Neural cell (in vitro differentiated cells): ENCODE measurements around the gene TRIM47. TPM values are rescaled to one million over a fixed set of nuclear protein-coding genes. Genes with fewer than 3 reads are reported as not detected.

ENCODE experiments used
- H2AFZ ChIP-seq: fragments of 200-600, 300-800 bp; sonication (generic), shearing (Covaris generic); 2 replicates; pipeline ENCODE4 v1.6.0; 2014; ENCODE audit warnings: low read depth, mild to moderate bottlenecking, antibody characterized with exemption, low read length, moderate library complexity
- H3F3A ChIP-seq: fragments of 200-600 bp; shearing (Covaris generic); 2 replicates; pipeline ENCODE4 v1.6.1; 2016; ENCODE audit warnings: mild to moderate bottlenecking, moderate library complexity, mixed read lengths, antibody characterized with exemption, low read length; ENCODE audit not compliant: insufficient read depth, poor library complexity, severe bottlenecking
- H3K27ac ChIP-seq: fragments of 200-600, 300-800 bp; sonication (generic), shearing (Covaris generic); 2 replicates; pipeline ENCODE4 v1.5.1; 2014; ENCODE audit warnings: mild to moderate bottlenecking, low read length, moderate library complexity
- H3K27me3 ChIP-seq: fragments of 300-800, 200-600 bp; sonication (generic), shearing (Covaris generic); 2 replicates; pipeline ENCODE4 v1.6.0; 2014; ENCODE audit warnings: mild to moderate bottlenecking, low read depth, low read length, moderate library complexity; ENCODE audit not compliant: insufficient read depth
- H3K36me3 ChIP-seq: fragments of 300-800, 200-600 bp; sonication (generic), shearing (Covaris generic); 2 replicates; pipeline ENCODE4 v1.5.1; 2014; ENCODE audit warnings: mild to moderate bottlenecking, antibody characterized with exemption, low read length, moderate library complexity; ENCODE audit not compliant: insufficient read depth
- H3K4me2 ChIP-seq: fragments of 300-800, 200-600 bp; sonication (generic), shearing (Covaris generic); 2 replicates; pipeline ENCODE4 v1.6.0; 2014; ENCODE audit warnings: mild to moderate bottlenecking, low read length
- H3K4me3 ChIP-seq: fragments of 300-800, 200-600 bp; sonication (generic), shearing (Covaris generic); 2 replicates; pipeline ENCODE4 v1.5.1; 2014; ENCODE audit warnings: mild to moderate bottlenecking, low read length, moderate library complexity
- H3K79me2 ChIP-seq: fragments of 200-600 bp; shearing (Covaris generic); replicated peaks from 2 replicates; pipeline ENCODE4 v1.6.0; 2014; ENCODE audit warnings: mild to moderate bottlenecking, low read length, moderate library complexity; ENCODE audit not compliant: insufficient read depth
- H3K9ac ChIP-seq: fragments of 300-800, 200-600 bp; sonication (generic), shearing (Covaris generic); 2 replicates; pipeline ENCODE4 v1.6.1; 2016; ENCODE audit warnings: mild to moderate bottlenecking, low read length, mixed read lengths
- H3K9me2 ChIP-seq: fragments of 200-600 bp; shearing (Covaris generic); 2 replicates; pipeline ENCODE4 v1.6.1; 2016; ENCODE audit warnings: mild to moderate bottlenecking, low read length, mixed read lengths; ENCODE audit not compliant: insufficient read depth
- H3K9me3 ChIP-seq: fragments of 200-600, 300-800 bp; sonication (generic), shearing (Covaris generic); 2 replicates; pipeline ENCODE4 v1.6.1; 2016; ENCODE audit warnings: mild to moderate bottlenecking, mixed run types, low read length, moderate library complexity, mixed read lengths
- H4K20me1 ChIP-seq: fragments of 200-600 bp; shearing (Covaris generic); 2 replicates; pipeline ENCODE4 v1.6.1; 2016; ENCODE audit warnings: mild to moderate bottlenecking, mixed run types; ENCODE audit not compliant: insufficient read depth
- EP300 ChIP-seq: fragments of 450-650 bp; conservative IDR thresholded peaks from 2 replicates; pipeline ENCODE4 v1.6.1; 2014; ENCODE audit warnings: antibody characterized with exemption, mild to moderate bottlenecking, moderate library complexity; ENCODE audit not compliant: poor library complexity, severe bottlenecking
- EZH2 ChIP-seq: fragments of 200-600, 300-800 bp; shearing (Covaris generic), sonication (generic); IDR thresholded peaks from 2 replicates; pipeline ENCODE4 v1.6.1; 2014; ENCODE audit warnings: antibody characterized with exemption, low read length, borderline replicate concordance, mild to moderate bottlenecking; ENCODE audit not compliant: insufficient read depth, poor library complexity, severe bottlenecking
- MXI1 ChIP-seq: fragments of 450-650 bp; conservative IDR thresholded peaks from 2 replicates; pipeline ENCODE4 v1.6.1; 2014; ENCODE audit warnings: antibody characterized with exemption, mild to moderate bottlenecking; ENCODE audit not compliant: poor library complexity, severe bottlenecking
- POLR2AphosphoS5 ChIP-seq: IDR thresholded peaks from 2 replicates; pipeline ENCODE4 v1.6.1; 2012
- RAD21 ChIP-seq: fragments of 450-650 bp; conservative IDR thresholded peaks from 2 replicates; pipeline ENCODE4 v1.6.1; 2014; ENCODE audit warnings: antibody characterized with exemption, mild to moderate bottlenecking, moderate library complexity
- SMC3 ChIP-seq: fragments of 450-650 bp; conservative IDR thresholded peaks from 2 replicates; pipeline ENCODE4 v1.6.1; 2014; ENCODE audit warnings: antibody characterized with exemption, mild to moderate bottlenecking, moderate library complexity; ENCODE audit not compliant: poor library complexity
- TAF1 ChIP-seq: IDR thresholded peaks from 2 replicates; pipeline ENCODE4 v1.6.1; 2012; ENCODE audit warnings: low read depth
- polyA plus RNA-seq: library from polyadenylated mRNA; depleted of rRNA; stranded (reverse); fragments of >200 nt; gene quantifications from 2 replicates; pipeline ENCODE4 v1.2.3, GENCODE V29; 2014
- TF ChIP-seq, protein P1 (sequence below): fragments of 450-650 bp; IDR thresholded peaks from 2 replicates; pipeline ENCODE4 v1.5.1; 2014; ENCODE audit warnings: antibody characterized with exemption, mild to moderate bottlenecking, moderate library complexity; ENCODE audit not compliant: poor library complexity, severe bottlenecking
- TF ChIP-seq, protein P2 (sequence below): IDR thresholded peaks from 2 replicates; pipeline ENCODE4 v1.6.1; 2012; ENCODE audit warnings: borderline replicate concordance

Gene TRIM47
- polyA plus RNA-seq, 1 donor from 2014 or later, result 0.67 TPM

DNA sequence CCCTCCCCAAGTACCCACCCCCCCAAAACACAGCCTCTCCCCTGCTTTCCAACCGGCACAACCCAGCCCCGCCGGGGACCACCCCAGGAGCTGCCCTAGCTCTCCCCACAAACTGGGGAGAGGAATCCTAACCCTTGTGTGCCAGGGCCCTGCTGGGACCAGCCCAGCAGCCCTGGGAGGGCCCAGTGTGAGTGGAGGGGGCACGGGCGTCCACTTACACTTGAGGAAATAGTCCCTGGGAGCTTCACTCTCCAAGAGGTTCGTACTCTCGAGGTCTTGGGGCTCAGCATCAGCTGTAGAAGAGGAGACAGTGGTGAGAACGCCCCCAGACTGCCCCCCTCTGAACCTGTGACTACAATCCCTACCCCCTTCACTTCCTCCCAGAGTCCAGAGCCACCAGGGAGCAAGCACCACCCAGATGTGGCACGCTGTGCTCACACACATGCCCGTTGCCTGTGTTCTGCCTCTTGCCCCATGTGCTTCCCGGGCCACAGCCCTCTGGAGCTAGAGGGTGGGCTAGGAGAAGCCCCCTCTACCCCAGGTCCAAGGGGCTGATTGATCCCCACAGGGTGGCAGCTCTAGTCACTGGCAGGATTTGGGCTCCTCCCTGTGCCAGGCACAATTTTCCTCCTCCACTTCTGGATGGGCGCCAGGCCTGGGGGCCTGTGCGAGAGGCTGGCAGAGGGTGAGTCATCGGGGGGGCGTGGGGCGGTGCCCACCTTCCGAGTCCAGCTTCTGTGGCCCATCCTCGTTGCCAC lies 3.0 kb downstream of the TRIM47 start:
- Histone ChIP-seq H2AFZ (no peak overlapping the region), H3K4me3 (no peak overlapping the region), H3K9me2 (no peaks in the 10 kb centered on the region), H3K27me3 (peaks cover 41% of the 10 kb centered on the region), H3K79me2 (no peaks in the 10 kb centered on the region), H3K9ac (no peak overlapping the region), H3K4me2 (no peak overlapping the region), H3K36me3 (no peaks in the 10 kb centered on the region), H3K9me3 (no peaks in the 10 kb centered on the region), H3F3A (no peaks in the 10 kb centered on the region), H3K27ac (no peak overlapping the region), H4K20me1 (no peaks in the 10 kb centered on the region)
- no peak for TF ChIP-seq SMC3
- no peak for TF ChIP-seq EP300
- TF ChIP-seq TAF1, result no peak
- TF ChIP-seq POLR2AphosphoS5, result no peak
- TF ChIP-seq EZH2, result no peak
- TF ChIP-seq MXI1, result no peak
- TF ChIP-seq, protein P1, sequence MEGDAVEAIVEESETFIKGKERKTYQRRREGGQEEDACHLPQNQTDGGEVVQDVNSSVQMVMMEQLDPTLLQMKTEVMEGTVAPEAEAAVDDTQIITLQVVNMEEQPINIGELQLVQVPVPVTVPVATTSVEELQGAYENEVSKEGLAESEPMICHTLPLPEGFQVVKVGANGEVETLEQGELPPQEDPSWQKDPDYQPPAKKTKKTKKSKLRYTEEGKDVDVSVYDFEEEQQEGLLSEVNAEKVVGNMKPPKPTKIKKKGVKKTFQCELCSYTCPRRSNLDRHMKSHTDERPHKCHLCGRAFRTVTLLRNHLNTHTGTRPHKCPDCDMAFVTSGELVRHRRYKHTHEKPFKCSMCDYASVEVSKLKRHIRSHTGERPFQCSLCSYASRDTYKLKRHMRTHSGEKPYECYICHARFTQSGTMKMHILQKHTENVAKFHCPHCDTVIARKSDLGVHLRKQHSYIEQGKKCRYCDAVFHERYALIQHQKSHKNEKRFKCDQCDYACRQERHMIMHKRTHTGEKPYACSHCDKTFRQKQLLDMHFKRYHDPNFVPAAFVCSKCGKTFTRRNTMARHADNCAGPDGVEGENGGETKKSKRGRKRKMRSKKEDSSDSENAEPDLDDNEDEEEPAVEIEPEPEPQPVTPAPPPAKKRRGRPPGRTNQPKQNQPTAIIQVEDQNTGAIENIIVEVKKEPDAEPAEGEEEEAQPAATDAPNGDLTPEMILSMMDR, result no peak
- TF ChIP-seq RAD21, result no peak
- TF ChIP-seq, protein P2, sequence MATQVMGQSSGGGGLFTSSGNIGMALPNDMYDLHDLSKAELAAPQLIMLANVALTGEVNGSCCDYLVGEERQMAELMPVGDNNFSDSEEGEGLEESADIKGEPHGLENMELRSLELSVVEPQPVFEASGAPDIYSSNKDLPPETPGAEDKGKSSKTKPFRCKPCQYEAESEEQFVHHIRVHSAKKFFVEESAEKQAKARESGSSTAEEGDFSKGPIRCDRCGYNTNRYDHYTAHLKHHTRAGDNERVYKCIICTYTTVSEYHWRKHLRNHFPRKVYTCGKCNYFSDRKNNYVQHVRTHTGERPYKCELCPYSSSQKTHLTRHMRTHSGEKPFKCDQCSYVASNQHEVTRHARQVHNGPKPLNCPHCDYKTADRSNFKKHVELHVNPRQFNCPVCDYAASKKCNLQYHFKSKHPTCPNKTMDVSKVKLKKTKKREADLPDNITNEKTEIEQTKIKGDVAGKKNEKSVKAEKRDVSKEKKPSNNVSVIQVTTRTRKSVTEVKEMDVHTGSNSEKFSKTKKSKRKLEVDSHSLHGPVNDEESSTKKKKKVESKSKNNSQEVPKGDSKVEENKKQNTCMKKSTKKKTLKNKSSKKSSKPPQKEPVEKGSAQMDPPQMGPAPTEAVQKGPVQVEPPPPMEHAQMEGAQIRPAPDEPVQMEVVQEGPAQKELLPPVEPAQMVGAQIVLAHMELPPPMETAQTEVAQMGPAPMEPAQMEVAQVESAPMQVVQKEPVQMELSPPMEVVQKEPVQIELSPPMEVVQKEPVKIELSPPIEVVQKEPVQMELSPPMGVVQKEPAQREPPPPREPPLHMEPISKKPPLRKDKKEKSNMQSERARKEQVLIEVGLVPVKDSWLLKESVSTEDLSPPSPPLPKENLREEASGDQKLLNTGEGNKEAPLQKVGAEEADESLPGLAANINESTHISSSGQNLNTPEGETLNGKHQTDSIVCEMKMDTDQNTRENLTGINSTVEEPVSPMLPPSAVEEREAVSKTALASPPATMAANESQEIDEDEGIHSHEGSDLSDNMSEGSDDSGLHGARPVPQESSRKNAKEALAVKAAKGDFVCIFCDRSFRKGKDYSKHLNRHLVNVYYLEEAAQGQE, result no peak

DNA sequence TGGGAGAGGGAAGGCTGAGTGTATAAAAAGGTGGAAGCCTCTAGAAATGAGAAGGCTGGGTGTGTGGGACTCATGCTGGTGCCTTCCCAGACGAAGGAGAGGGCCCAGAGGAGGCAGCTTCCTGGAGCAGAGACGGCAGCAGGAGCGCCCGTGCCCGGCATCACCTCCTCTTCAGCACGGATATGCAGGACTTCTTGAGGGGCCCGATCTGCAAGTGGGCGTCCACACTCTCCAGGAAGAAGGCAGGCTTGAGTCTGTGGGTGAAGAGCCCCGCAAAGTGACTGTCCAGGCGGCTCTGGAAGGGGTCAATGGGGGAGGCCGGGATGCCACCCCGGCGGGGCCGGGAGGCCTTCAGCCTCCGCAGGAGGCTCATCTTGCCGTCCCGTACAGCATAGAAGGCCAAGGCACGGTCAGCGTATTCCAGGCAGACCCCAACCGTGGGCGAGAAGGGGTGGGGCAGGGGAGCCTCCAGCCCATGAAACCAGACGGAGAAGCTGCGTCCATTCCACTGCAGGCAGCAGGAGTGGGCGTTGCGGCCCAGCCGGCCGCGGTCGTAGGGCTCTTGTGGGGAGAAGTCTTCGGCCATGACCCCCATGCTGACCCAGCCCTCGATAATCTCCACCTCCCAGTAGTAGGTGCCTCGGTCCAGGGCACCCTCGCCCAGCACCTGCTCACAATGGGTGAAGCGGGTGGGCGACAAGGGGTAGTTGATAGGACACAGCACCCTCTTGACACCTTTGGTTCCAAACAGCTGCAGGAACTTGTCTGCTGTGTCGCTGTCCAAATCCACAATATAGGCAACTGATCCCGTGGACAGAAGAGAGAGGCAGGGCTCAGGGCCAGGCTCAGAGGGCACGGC lies 3.8 kb downstream of the TRIM47 start:
- Histone ChIP-seq H3F3A (no peaks in the 10 kb centered on the region), H3K9ac (no peak overlapping the region), H2AFZ (no peak overlapping the region), H3K4me3 (no peak overlapping the region), H3K9me3 (no peaks in the 10 kb centered on the region), H3K9me2 (no peaks in the 10 kb centered on the region), H4K20me1 (no peaks in the 10 kb centered on the region), H3K27ac (no peak overlapping the region), H3K36me3 (no peaks in the 10 kb centered on the region), H3K27me3 (peaks cover 40% of the 10 kb centered on the region), H3K4me2 (no peak overlapping the region), H3K79me2 (no peaks in the 10 kb centered on the region)
- no peak for TF ChIP-seq RAD21
- no peak for TF ChIP-seq MXI1
- TF ChIP-seq TAF1, result no peak
- TF ChIP-seq, protein P2, result no peak
- TF ChIP-seq EP300, result no peak
- TF ChIP-seq SMC3, result no peak
- TF ChIP-seq POLR2AphosphoS5, result no peak
- TF ChIP-seq, protein P1, result no peak
- TF ChIP-seq EZH2, result no peak
